GM10266 (cell line): Measurements from ENCODE around the gene ABHD17C.

Experiments
- DNase-seq: peaks from one replicate; pipeline ENCODE4 v3.0.0; 2012; ENCODE audit errors: extremely low spot score
- TF ChIP-seq, protein P1 (sequence below): IDR thresholded peaks from 2 replicates; pipeline ENCODE4 v1.5.1; 2012; ENCODE audit warnings: mild to moderate bottlenecking, low read depth; ENCODE audit not compliant: control insufficient read depth, insufficient read depth; ENCODE audit errors: missing control alignments

ABHD17C gene

DNA sequence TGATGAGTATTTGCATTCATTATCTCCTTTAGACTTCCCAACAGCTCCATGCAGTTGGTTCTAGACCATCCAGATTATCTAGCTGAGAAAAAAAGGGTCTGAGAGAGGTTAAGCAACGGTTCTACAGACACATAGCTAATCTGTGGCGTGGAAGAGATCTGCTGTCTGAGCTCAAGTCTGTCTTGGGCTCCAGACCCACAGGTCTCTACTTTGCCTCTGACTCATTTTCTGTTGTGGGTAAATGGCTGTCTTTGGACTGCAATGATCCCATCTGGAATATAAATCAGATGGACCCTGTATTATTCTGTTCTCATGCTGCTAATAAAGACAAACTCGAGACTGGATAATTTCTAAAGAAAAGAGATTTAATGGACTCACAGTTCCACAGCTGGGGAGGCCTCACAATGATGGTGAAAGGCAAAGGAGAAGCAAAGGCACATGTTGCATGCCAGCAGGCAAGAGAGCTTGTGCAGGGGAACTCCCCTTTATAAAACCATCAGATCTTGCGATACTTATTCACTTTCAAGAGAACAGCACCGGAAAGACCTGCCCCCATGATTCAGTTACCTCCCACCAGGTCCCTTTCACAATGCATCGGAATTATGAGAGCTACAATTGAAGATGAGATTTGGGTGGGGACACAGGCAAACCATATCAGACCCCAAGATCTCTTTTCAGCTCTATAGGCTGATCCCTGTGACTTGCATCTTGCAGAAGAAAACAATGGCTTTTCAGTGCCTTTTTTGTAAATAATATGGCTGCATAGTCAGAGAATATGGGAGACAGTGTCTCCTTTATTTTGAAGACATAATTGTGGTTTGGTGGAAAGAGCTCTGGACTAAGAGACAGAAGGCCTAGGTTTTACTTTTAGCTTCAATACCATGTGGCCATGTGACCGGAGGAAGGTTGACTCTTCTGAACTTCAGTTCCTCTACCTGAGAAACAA lies 108.7 kb downstream of the ABHD17C start:
- DNase-seq, result no peak
- TF ChIP-seq, protein P1, sequence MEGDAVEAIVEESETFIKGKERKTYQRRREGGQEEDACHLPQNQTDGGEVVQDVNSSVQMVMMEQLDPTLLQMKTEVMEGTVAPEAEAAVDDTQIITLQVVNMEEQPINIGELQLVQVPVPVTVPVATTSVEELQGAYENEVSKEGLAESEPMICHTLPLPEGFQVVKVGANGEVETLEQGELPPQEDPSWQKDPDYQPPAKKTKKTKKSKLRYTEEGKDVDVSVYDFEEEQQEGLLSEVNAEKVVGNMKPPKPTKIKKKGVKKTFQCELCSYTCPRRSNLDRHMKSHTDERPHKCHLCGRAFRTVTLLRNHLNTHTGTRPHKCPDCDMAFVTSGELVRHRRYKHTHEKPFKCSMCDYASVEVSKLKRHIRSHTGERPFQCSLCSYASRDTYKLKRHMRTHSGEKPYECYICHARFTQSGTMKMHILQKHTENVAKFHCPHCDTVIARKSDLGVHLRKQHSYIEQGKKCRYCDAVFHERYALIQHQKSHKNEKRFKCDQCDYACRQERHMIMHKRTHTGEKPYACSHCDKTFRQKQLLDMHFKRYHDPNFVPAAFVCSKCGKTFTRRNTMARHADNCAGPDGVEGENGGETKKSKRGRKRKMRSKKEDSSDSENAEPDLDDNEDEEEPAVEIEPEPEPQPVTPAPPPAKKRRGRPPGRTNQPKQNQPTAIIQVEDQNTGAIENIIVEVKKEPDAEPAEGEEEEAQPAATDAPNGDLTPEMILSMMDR, result no peak

GRCh38 chr15:80804970-80805495 lies 109.9 kb downstream of the ABHD17C start:
- TF ChIP-seq, protein P1, result no peak
- no peak for DNase-seq
